SK-MEL-5 (cell line): Measurements from ENCODE around the gene SLC6A13. TPM values are rescaled to one million over a fixed set of nuclear protein-coding genes. Genes with fewer than 3 reads are reported as not detected.
A peak's percentile ranks its signal among the peaks of the same experiment; 100 is the strongest.

Experiments used
- DNase-seq: peaks from one replicate; pipeline ENCODE4 v3.0.0-alpha.2; 2016; ENCODE audit warnings: low read depth, low spot score
- in situ Hi-C: cut with HindIII; loops from 2 replicates; pipeline ENCODE4 v1.10.0; 2016; ENCODE audit warnings: low sequenced_read_pairs, high pct_unique_total_duplicates, low pct_unique_long_range_greater_than_20kb
- total RNA-seq: library from RNA; depleted of rRNA; stranded (reverse); fragments of >200 nt; shearing (Covaris generic); gene quantifications from 2 replicates; pipeline ENCODE4 v1.2.3, GENCODE V29; 2014

The SLC6A13 gene
- total RNA-seq, 1 experiment from 2014 or later, result not detected

- in situ Hi-C loops, result no loop called here
- no peak for DNase-seq
Observed at GRCh38 chr12:210277-211141, 52.1 kb downstream of the SLC6A13 start.

- in situ Hi-C loops, result no loop called here
- DNase-seq, result no peak
Observed at GRCh38 chr12:209851-210250, 52.8 kb downstream of the SLC6A13 start.

DNA sequence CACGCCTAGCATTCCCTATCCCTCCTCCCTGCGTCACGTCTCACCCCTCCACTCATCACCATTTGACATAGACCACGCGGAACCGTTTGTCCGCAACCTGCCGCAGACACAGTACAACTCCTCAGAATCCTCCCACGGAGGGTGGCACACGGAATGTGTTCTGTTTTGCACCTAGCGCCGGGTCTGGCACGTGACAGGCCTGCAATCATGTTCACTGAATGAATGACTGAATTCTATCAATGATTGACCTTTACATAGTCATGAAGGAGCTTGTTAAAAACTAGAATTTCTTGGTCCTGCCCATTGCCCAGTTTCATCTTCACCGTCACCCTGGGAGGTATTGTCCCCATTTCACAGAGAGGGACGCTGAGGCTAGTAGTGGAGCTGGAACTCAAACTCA lies 53.4 kb downstream of the SLC6A13 start:
- DNase-seq, result no peak
- in situ Hi-C loops, result no loop called here

DNA sequence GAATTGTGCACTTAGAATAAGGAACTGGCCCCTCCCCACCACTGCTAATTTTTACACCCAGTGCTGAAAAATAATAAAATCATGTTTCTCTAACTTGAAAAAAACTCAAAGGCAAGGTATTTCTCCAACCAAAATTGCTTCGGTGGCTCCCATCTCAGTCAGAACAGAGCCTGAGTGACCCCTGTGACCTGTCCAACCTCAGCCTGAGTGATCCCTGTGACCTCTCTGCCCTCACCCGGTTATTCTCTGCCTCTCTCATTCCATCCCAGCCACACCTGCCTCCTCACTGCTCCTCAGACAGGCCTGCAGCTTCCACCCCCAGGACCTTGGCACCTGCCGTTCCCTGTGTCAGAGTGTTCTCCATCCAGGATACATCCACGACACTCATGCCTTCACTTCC lies 53.8 kb downstream of the SLC6A13 start:
- DNase-seq, result no peak
- in situ Hi-C loops, result no loop called here

- DNase-seq, result no peak
- in situ Hi-C loops, result no loop called here
Observed at GRCh38 chr12:207804-208203, 54.8 kb downstream of the SLC6A13 start.

DNA sequence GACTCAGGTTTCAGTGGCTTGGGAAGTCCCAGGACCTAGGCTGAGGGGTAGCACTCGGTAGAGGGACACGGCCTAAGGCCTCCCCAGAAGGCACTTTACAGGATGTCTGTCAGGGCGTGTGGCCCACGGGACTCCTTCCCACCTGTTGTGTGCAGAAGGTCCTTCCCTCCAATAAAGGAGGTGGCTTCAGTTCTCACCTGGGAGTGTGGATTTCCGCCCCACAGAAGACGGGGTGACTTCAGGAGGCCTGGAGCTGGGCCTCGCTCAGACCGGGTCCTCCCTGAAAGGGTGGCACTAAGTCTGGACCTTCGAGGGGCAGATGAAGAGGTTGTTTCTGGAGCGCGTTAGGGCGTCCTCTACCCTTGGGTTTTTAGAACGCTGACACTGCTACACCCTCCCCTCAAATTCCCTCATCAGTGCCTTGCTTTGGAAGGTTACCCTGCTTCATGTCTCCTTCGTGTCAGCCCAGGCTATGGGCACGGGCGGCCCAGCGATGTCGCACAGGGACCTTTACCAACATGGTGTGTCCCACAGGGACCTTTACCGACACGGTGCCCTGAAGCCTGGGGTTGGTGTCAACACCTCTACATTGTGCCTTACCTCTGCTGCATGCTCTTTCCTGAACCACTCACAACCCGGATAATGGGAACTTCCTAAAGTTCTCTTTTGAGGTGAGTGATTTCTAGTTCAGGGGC lies 55.7 kb downstream of the SLC6A13 start:
- in situ Hi-C loops, result no loop called here

DNA sequence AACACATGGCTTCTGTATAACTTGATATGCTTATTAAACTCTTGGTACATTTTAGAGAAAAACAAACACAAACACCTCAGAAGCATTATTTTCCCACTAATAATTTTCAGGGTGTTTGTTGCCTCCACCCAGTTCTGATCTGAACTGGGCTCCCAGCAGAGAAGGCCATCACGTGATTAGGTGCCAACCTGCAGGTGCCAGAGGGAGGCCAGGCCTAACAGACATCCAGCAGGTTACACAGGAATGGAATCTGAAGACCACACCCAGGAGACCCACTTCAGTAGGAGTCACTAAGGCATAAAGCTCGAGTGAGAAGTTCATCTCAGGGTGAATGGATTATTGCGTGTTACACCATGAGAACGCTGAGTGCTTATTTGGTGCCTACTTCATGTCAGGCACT lies 57.6 kb downstream of the SLC6A13 start:
- in situ Hi-C loops, result no loop called here
- no peak for DNase-seq

More for the DNA sequence above, 55.7 kb downstream of the SLC6A13 start:
- DNase-seq, result no peak

- in situ Hi-C loops, result no loop called here
- DNase-seq, result no peak
Observed at GRCh38 chr12:204261-204678, 58.4 kb downstream of the SLC6A13 start.

DNA sequence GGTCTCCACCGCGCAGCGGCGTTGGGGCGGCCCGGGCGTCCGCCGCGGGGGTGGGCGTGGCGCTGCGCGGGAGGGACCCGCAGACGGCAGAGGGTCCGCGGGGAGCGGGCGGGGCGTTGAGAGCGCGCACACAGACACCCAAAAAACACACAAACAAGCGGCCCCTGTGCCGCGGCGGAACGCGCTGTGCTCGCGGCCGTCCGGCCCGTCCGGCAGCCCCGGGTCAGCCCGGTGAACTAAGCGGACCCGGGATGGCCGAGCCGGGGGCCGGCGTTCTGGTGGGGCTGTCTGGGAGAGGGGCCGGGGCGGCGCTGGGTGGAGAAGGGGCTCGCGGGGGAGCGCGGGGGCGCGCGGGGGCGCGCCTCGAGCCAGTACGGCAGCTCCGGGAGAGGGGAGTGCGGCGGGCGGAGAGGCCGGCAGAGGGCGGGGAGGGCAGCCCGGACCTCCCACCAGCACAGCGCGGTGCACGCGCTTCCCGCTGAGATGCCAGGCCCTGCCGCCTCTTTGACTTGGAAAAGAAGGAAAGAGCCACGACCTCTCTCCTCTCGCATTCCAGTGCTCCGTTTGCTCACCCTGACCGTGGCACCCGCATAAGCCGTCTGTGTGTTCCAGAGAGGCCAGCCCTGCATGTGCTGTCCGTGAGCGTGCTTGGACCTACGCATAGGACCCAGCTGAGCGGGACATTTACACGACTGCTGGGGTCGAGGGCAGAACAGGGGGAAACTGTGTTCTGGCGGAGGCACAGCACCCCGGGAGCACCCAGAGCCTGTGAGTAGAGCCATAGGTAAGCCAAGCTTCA lies 59.0 kb downstream of the SLC6A13 start:
- DNase-seq, result peak; percentile 49
- in situ Hi-C loops, result no loop called here

DNA sequence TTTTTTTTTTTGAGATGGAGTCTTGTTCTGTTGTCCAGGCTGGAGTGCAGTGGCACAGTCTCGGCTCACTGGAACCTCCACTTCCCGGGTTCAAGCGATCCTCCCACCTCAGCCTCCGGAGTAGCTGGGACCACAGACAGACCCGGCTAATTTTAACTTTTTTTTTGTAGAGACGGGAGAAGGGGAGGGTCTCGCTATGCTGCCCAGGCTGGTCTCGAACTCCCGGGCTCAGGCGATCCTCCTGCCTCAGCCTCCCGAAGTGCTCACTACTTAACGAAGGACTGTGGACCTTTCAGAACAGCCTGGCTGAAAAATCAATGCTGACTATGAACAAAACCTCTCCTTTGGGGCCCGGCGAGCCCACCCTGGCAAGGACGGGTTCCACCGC lies 59.6 kb downstream of the SLC6A13 start:
- DNase-seq, result no peak
- in situ Hi-C loops, result no loop called here

DNA sequence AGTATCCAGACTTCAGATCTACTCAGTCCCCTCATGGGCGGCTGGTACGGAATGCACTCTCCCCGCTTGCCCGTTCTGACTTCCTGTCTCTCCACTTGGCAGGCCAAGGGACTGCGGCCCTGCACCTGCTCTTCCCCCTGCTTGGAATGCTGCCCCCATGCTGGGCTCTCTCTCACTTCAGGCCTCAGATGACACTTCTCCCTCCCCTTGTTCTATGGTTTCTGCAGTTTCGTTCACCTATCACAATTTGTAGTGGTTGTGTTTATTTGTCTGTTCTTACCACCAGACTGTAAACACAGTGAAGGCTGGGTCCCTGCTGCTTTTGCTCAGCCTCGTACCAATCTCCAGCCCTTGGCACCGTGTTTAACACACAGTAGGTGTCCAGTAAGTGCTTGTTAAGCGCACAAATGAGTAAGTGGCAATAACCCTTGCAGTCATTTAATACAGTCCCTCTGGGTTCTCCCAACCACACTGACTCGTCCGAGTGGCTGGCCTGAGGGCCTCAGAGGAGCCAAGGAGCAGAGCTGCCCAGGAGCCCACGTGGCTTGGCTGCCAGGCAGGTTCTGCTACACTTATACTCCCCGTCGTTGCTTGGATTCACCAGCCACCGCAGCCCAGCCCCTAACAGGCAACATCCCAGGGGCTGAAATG lies 60.4 kb downstream of the SLC6A13 start:
- no peak for DNase-seq
- in situ Hi-C loops, result no loop called here

GRCh38 chr12:201361-201760 lies 61.3 kb downstream of the SLC6A13 start:
- DNase-seq, result no peak
- in situ Hi-C loops, result no loop called here

GRCh38 chr12:198705-199104 lies 63.9 kb downstream of the SLC6A13 start:
- no peak for DNase-seq
- in situ Hi-C loops, result no loop called here

DNA sequence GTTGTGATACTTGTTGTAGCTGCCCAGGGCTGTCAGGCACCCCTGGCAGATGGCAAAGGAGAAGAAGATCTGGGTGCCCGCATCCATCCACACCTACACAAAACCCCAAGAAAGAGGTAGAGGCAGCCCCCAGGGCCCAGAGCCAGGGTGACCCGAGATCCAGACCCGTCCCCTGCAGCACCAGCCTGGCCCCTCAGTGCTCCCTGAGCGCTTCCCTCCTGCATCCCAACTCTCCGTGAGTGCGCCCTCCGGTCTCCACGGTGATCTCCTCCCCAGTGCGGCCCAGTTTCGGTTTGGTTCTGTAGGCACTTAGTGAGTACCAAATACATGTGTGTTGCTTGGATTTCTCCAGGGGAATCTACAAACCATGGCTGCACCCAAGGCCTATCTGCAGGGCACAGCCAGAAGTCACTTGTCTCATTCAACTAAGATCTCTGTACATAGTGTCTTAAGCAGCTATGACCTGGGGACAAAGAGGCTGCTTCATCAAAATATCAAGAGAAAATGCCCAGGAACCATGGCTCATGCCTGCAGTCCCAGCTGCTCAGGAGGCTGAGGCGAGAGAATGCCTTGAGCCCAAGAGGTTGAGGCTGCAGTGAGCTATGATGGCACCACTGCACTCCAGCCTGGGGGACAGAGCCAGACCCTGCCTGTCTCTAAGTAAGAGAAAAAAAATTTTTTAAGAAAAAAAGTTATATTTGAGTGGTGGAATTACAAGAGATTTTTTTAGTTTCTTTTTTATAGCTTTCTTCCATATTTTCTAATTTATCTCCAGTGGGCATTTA lies 64.5 kb downstream of the SLC6A13 start:
- in situ Hi-C loops, result no loop called here
- no peak for DNase-seq

GRCh38 chr12:197347-197746 lies 65.3 kb downstream of the SLC6A13 start:
- in situ Hi-C loops, result no loop called here
- no peak for DNase-seq

- in situ Hi-C loops, result no loop called here
Observed at GRCh38 chr12:196436-196835, 66.2 kb downstream of the SLC6A13 start.

DNA sequence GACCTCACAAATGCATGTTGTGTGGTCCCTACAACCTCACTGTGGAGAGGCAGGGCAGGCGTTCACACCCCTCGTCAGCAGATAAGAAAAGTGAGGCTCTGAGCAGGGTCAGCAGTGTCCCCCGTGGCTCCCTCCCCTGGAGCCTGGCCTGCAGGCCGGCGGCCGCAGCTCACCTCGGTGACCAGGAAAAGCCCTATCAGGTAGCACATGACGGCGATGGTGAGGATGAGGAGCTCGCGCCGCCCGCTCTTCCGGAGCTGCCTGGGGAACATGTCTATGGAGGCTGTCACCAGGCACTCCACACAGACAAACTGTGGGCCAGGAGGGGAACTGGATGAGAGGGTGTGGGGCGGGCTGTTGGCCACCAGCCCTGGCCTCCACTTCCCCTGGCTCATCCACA lies 66.7 kb downstream of the SLC6A13 start:
- no peak for DNase-seq

More at GRCh38 chr12:196436-196835, 66.2 kb downstream of the SLC6A13 start:
- no peak for DNase-seq

More for the DNA sequence above, 66.7 kb downstream of the SLC6A13 start:
- in situ Hi-C loops, result no loop called here
